ENCODE data around the gene BMX. TPM values are rescaled to one million over a fixed set of nuclear protein-coding genes. Genes with fewer than 3 reads are reported as not detected.
A peak's percentile ranks its signal among the peaks of the same experiment; 100 is the strongest.

Gene BMX
- total RNA-seq, 1 experiment from 2014 or later = not detected

GRCh38 chrX:15576019-15576418 is 75.4 kb downstream of the BMX start:
- Histone ChIP-seq H3K4me2 (ENCODE audit: insufficient read depth, insufficient read length, low read length) (no peak overlapping the region), H2BK15ac (ENCODE audit: low read depth, low read length) (no peak overlapping the region), H2BK12ac (ENCODE audit: insufficient read length, low read depth, low read length) (no peak overlapping the region), H4K5ac (ENCODE audit: insufficient read length, low read depth, low read length) (no peak overlapping the region), H3K79me1 (ENCODE audit: insufficient read depth, low read depth, low read length, poor library complexity, severe bottlenecking) (no peaks in the 10 kb centered on the region), H4K20me1 (ENCODE audit: control insufficient read depth, insufficient read depth, insufficient read length) (no peaks in the 10 kb centered on the region), H3K9me3 (ENCODE audit: control insufficient read depth, low read depth, low read length) (no peaks in the 10 kb centered on the region), H3K79me2 (ENCODE audit: insufficient read depth, low read length) (no peaks in the 10 kb centered on the region), H3K18ac (ENCODE audit: insufficient read length, low read depth, low read length) (no peak overlapping the region), H2BK20ac (ENCODE audit: low read depth, low read length, poor library complexity, severe bottlenecking) (no peak overlapping the region), H3K4ac (ENCODE audit: low read depth, low read length) (no peak overlapping the region), H2BK5ac (ENCODE audit: insufficient read length, low read length) (no peak overlapping the region), H3K14ac (ENCODE audit: insufficient read depth, low read length) (no peak overlapping the region), H3K23me2 (ENCODE audit: insufficient read length, low read depth, low read length, poor library complexity, severe bottlenecking) (no peaks in the 10 kb centered on the region), H3K56ac (ENCODE audit: insufficient read length, low read depth, low read length) (no peak overlapping the region), H3K4me1 (ENCODE audit: insufficient read depth, low read length) (no peaks in the 10 kb centered on the region; the same call in 1 of the 2 replicates), H3K9ac (ENCODE audit: extremely low read depth, insufficient read length, low read length) (no peak overlapping the region), H3K23ac (ENCODE audit: insufficient read length, low read depth, low read length) (no peak overlapping the region), H4K91ac (ENCODE audit: insufficient read length, low read depth, low read length) (no peak overlapping the region), H3T11ph (ENCODE audit: low read length) (no peak overlapping the region), H2AK5ac (ENCODE audit: insufficient read length, low read length) (no peak overlapping the region), H4K8ac (replicated peaks; ENCODE audit: insufficient read length, low read depth, low read length) (no peak overlapping the region), H2BK120ac (ENCODE audit: low read depth, low read length, poor library complexity, severe bottlenecking) (no peak overlapping the region), H2AFZ (ENCODE audit: low read length) (no peak overlapping the region), H3K27me3 (ENCODE audit: insufficient read depth, low read length) (no peaks in the 10 kb centered on the region), H3K27ac (ENCODE audit: insufficient read length, low read depth, low read length) (no peak overlapping the region)
- H3K9me3 Mint-ChIP-seq = no peaks in the 10 kb centered on the region
- H3K27me3 Mint-ChIP-seq (ENCODE audit: low read depth) = peaks cover 2% of the 10 kb centered on the region; the same call in 1 of the 2 replicates
- peaks cover 24 to 25% of the 10 kb centered on the region in 2 experiments for H3K4me1 Mint-ChIP-seq
- DNase-seq = no peak
- H3K36me3 Mint-ChIP-seq (ENCODE audit: insufficient read depth in 1 of 3, low read depth in 3 of 3) = no peaks in the 10 kb centered on the region
- peak overlapping the region in 1 of 3 experiments; percentile 65; a peak in 1 of 7 replicates for H3K27ac Mint-ChIP-seq
- TF ChIP-seq, protein P1, sequence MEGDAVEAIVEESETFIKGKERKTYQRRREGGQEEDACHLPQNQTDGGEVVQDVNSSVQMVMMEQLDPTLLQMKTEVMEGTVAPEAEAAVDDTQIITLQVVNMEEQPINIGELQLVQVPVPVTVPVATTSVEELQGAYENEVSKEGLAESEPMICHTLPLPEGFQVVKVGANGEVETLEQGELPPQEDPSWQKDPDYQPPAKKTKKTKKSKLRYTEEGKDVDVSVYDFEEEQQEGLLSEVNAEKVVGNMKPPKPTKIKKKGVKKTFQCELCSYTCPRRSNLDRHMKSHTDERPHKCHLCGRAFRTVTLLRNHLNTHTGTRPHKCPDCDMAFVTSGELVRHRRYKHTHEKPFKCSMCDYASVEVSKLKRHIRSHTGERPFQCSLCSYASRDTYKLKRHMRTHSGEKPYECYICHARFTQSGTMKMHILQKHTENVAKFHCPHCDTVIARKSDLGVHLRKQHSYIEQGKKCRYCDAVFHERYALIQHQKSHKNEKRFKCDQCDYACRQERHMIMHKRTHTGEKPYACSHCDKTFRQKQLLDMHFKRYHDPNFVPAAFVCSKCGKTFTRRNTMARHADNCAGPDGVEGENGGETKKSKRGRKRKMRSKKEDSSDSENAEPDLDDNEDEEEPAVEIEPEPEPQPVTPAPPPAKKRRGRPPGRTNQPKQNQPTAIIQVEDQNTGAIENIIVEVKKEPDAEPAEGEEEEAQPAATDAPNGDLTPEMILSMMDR (conservative IDR thresholded peaks at IDR 0.05) = no peak
- no peak overlapping the region for H3K4me3 Mint-ChIP-seq
- no CpG with 5 or more reads among the region's 1 CpG for WGBS (ENCODE audit: extremely low coverage, insufficient read length, low lambda C conversion rate)

Measured in H9 (cell line).